Mucosa of stomach (tissue), 1 donor: ENCODE data around the gene IGF2BP3.

Source experiments
- H3K27me3 ChIP-seq: one replicate; pipeline ENCODE4 v1.7.0; 2013; ENCODE audit warnings: mild to moderate bottlenecking, low read length; ENCODE audit not compliant: control insufficient read depth, insufficient read depth
- H3K36me3 ChIP-seq: one replicate; pipeline ENCODE4 v1.7.0; 2013; ENCODE audit warnings: low read length; ENCODE audit not compliant: control insufficient read depth, insufficient read depth
- H3K4me1 ChIP-seq: one replicate; pipeline ENCODE4 v1.7.0; 2013; ENCODE audit warnings: mild to moderate bottlenecking, low read length; ENCODE audit not compliant: control insufficient read depth, insufficient read depth
- H3K4me3 ChIP-seq: one replicate; pipeline ENCODE4 v1.7.0; 2013; ENCODE audit warnings: low read length
- H3K9ac ChIP-seq: one replicate; pipeline ENCODE4 v1.7.0; 2013; ENCODE audit warnings: mild to moderate bottlenecking, low read length, moderate library complexity
- H3K9me3 ChIP-seq: one replicate; pipeline ENCODE4 v1.7.0; 2013; ENCODE audit warnings: mild to moderate bottlenecking, low read length, moderate library complexity; ENCODE audit not compliant: control insufficient read depth
- donor health status: Pancreatic carcinoma.

The IGF2BP3 gene

GRCh38 chr7:23387583-23387982 is 82.7 kb downstream of the IGF2BP3 start:
- H3K27me3 ChIP-seq: no peaks in the 10 kb centered on the region
- no peaks in the 10 kb centered on the region for H3K36me3 ChIP-seq
- H3K4me3 ChIP-seq: no peak overlapping the region
- peaks cover 11% of the 10 kb centered on the region for H3K4me1 ChIP-seq
- no peaks in the 10 kb centered on the region for H3K9me3 ChIP-seq
- no peak overlapping the region for H3K9ac ChIP-seq

- Histone ChIP-seq H3K4me1 (no peaks in the 10 kb centered on the region), H3K36me3 (no peaks in the 10 kb centered on the region), H3K4me3 (no peak overlapping the region), H3K9ac (no peak overlapping the region), H3K9me3 (no peaks in the 10 kb centered on the region), H3K27me3 (no peaks in the 10 kb centered on the region)
Observed at GRCh38 chr7:23385140-23385539, 85.2 kb downstream of the IGF2BP3 start.

- H3K9me3 ChIP-seq: no peaks in the 10 kb centered on the region
- H3K36me3 ChIP-seq: no peaks in the 10 kb centered on the region
- H3K27me3 ChIP-seq: no peaks in the 10 kb centered on the region
- H3K4me1 ChIP-seq: no peaks in the 10 kb centered on the region
- no peak overlapping the region for H3K9ac ChIP-seq
- H3K4me3 ChIP-seq: no peak overlapping the region
Observed at GRCh38 chr7:23383225-23383624, 87.1 kb downstream of the IGF2BP3 start.

GRCh38 chr7:23380961-23381360 is 89.3 kb downstream of the IGF2BP3 start:
- no peaks in the 10 kb centered on the region for H3K4me1 ChIP-seq

GRCh38 chr7:23380556-23380955 is 89.7 kb downstream of the IGF2BP3 start:
- Histone ChIP-seq H3K4me1 (no peaks in the 10 kb centered on the region), H3K9me3 (no peaks in the 10 kb centered on the region), H3K27me3 (no peaks in the 10 kb centered on the region), H3K9ac (no peak overlapping the region), H3K36me3 (no peaks in the 10 kb centered on the region), H3K4me3 (no peak overlapping the region)

More at GRCh38 chr7:23380961-23381360, 89.3 kb downstream of the IGF2BP3 start:
- Histone ChIP-seq H3K9me3 (no peaks in the 10 kb centered on the region), H3K27me3 (no peaks in the 10 kb centered on the region), H3K36me3 (no peaks in the 10 kb centered on the region), H3K9ac (no peak overlapping the region), H3K4me3 (no peak overlapping the region)

GRCh38 chr7:23378996-23379395 is 91.3 kb downstream of the IGF2BP3 start:
- H3K27me3 ChIP-seq: no peaks in the 10 kb centered on the region
- H3K4me3 ChIP-seq: no peak overlapping the region
- H3K9ac ChIP-seq: no peak overlapping the region
- no peaks in the 10 kb centered on the region for H3K36me3 ChIP-seq
- H3K4me1 ChIP-seq: no peaks in the 10 kb centered on the region
- no peaks in the 10 kb centered on the region for H3K9me3 ChIP-seq

- H3K9ac ChIP-seq: no peak overlapping the region
- no peaks in the 10 kb centered on the region for H3K36me3 ChIP-seq
- H3K9me3 ChIP-seq: no peaks in the 10 kb centered on the region
- no peaks in the 10 kb centered on the region for H3K27me3 ChIP-seq
- no peak overlapping the region for H3K4me3 ChIP-seq
- no peaks in the 10 kb centered on the region for H3K4me1 ChIP-seq
Observed at GRCh38 chr7:23377134-23377533, 93.2 kb downstream of the IGF2BP3 start.

GRCh38 chr7:23373151-23374004 is 96.9 kb downstream of the IGF2BP3 start:
- H3K4me3 ChIP-seq: no peak overlapping the region
- no peaks in the 10 kb centered on the region for H3K9me3 ChIP-seq
- no peaks in the 10 kb centered on the region for H3K27me3 ChIP-seq
- no peaks in the 10 kb centered on the region for H3K4me1 ChIP-seq
- no peak overlapping the region for H3K9ac ChIP-seq
- no peaks in the 10 kb centered on the region for H3K36me3 ChIP-seq

GRCh38 chr7:23372611-23373010 is 97.7 kb downstream of the IGF2BP3 start:
- H3K4me1 ChIP-seq: no peaks in the 10 kb centered on the region
- H3K9ac ChIP-seq: no peak overlapping the region
- no peaks in the 10 kb centered on the region for H3K36me3 ChIP-seq
- no peaks in the 10 kb centered on the region for H3K9me3 ChIP-seq
- no peak overlapping the region for H3K4me3 ChIP-seq
- no peaks in the 10 kb centered on the region for H3K27me3 ChIP-seq

- no peaks in the 10 kb centered on the region for H3K9me3 ChIP-seq
- H3K4me1 ChIP-seq: no peaks in the 10 kb centered on the region
- no peak overlapping the region for H3K9ac ChIP-seq
- H3K27me3 ChIP-seq: no peaks in the 10 kb centered on the region
- H3K36me3 ChIP-seq: no peaks in the 10 kb centered on the region
- no peak overlapping the region for H3K4me3 ChIP-seq
Observed at GRCh38 chr7:23371654-23372053, 98.6 kb downstream of the IGF2BP3 start.

- no peaks in the 10 kb centered on the region for H3K36me3 ChIP-seq
- no peaks in the 10 kb centered on the region for H3K4me1 ChIP-seq
- no peaks in the 10 kb centered on the region for H3K27me3 ChIP-seq
- no peak overlapping the region for H3K4me3 ChIP-seq
- H3K9me3 ChIP-seq: no peaks in the 10 kb centered on the region
- H3K9ac ChIP-seq: no peak overlapping the region
Observed at GRCh38 chr7:23369695-23370404, 100.4 kb downstream of the IGF2BP3 start.

- no peaks in the 10 kb centered on the region for H3K9me3 ChIP-seq
- H3K4me1 ChIP-seq: no peaks in the 10 kb centered on the region
- H3K4me3 ChIP-seq: no peak overlapping the region
- no peaks in the 10 kb centered on the region for H3K36me3 ChIP-seq
- no peak overlapping the region for H3K9ac ChIP-seq
- no peaks in the 10 kb centered on the region for H3K27me3 ChIP-seq
Observed at GRCh38 chr7:23369100-23369499, 101.2 kb downstream of the IGF2BP3 start.
